ENCODE data around the gene NRXN3.
A peak's percentile ranks its signal among the peaks of the same experiment; 100 is the strongest.

Gene NRXN3

GRCh38 chr14:78240567-78240966 is 70.4 kb downstream of the NRXN3 start:
- Mint-ChIP-seq H3K36me3 (ENCODE audit: low read depth) (no peaks in the 10 kb centered on the region), H3K4me1 (ENCODE audit: low read depth) (no peaks in the 10 kb centered on the region), H3K27me3 (ENCODE audit: low read depth) (no peaks in the 10 kb centered on the region), H3K27ac (no peak overlapping the region), H3K4me3 (no peak overlapping the region), H3K9me3 (no peaks in the 10 kb centered on the region)
- DNase-seq (ENCODE audit: low spot score): no peak

DNA sequence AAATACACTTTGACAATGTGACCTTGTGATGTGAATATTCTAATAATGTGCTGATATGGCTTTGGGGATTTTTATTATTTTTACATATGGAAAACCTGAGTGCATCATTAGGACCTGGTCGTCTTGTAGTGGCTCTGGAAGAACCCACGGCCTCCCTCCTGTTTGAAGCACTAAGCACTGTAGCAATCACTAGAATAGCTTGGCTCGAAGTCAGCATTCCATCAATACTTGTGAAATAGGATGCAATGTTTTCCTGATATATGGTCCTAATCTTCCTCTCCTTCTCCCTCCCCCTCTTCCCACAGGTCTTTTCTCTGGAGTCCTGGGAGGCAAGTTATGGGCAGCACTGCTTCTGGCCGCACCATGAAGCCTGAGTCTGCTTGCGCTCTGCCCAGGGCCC is 71.9 kb downstream of the NRXN3 start:
- H3K27me3 Mint-ChIP-seq (ENCODE audit: low read depth): no peaks in the 10 kb centered on the region
- H3K9me3 Mint-ChIP-seq: no peaks in the 10 kb centered on the region
- H3K4me1 Mint-ChIP-seq (ENCODE audit: low read depth): no peaks in the 10 kb centered on the region
- H3K4me3 Mint-ChIP-seq: no peak overlapping the region
- no peak for DNase-seq (ENCODE audit: low spot score)
- H3K27ac Mint-ChIP-seq: no peak overlapping the region
- no peaks in the 10 kb centered on the region for H3K36me3 Mint-ChIP-seq (ENCODE audit: low read depth)

DNA sequence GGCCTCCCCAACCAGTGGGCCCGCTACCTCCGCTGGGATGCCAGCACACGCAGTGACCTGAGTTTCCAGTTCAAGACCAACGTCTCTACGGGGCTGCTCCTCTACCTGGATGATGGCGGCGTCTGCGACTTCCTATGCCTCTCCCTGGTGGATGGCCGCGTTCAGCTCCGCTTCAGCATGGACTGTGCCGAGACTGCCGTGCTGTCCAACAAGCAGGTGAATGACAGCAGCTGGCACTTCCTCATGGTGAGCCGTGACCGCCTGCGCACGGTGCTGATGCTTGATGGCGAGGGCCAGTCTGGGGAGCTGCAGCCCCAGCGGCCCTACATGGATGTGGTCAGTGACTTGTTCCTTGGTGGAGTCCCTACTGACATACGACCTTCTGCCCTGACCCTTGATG is 73.0 kb downstream of the NRXN3 start:
- no peaks in the 10 kb centered on the region for H3K27me3 Mint-ChIP-seq (ENCODE audit: low read depth)
- no peak overlapping the region for H3K27ac Mint-ChIP-seq
- no peak for DNase-seq (ENCODE audit: low spot score)
- H3K9me3 Mint-ChIP-seq: no peaks in the 10 kb centered on the region
- no peaks in the 10 kb centered on the region for H3K4me1 Mint-ChIP-seq (ENCODE audit: low read depth)
- no peak overlapping the region for H3K4me3 Mint-ChIP-seq
- H3K36me3 Mint-ChIP-seq (ENCODE audit: low read depth): no peaks in the 10 kb centered on the region

DNA sequence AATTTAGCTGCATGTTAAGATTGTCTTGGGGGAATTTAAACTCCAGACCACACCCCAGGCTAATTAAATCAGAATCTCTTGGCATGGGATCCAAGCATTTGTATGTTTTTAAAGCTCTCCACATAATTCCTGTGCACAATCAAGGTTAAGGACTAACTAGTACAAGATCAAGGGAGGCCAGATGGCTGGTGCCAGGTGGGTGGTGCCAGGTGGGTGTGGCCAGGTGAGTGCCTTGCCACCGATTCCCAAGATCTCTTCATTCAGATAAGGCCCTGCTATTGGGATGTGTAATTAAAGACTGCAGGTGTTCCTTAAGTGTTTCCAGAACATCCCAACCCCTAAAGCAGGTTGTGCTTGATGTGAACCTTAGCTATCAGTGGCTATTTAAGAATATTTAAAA is 75.1 kb downstream of the NRXN3 start:
- H3K36me3 Mint-ChIP-seq (ENCODE audit: low read depth): no peaks in the 10 kb centered on the region
- no peaks in the 10 kb centered on the region for H3K4me1 Mint-ChIP-seq (ENCODE audit: low read depth)
- H3K27me3 Mint-ChIP-seq (ENCODE audit: low read depth): no peaks in the 10 kb centered on the region
- no peak for DNase-seq (ENCODE audit: low spot score)
- H3K9me3 Mint-ChIP-seq: no peaks in the 10 kb centered on the region
- no peak overlapping the region for H3K27ac Mint-ChIP-seq
- H3K4me3 Mint-ChIP-seq: no peak overlapping the region

DNA sequence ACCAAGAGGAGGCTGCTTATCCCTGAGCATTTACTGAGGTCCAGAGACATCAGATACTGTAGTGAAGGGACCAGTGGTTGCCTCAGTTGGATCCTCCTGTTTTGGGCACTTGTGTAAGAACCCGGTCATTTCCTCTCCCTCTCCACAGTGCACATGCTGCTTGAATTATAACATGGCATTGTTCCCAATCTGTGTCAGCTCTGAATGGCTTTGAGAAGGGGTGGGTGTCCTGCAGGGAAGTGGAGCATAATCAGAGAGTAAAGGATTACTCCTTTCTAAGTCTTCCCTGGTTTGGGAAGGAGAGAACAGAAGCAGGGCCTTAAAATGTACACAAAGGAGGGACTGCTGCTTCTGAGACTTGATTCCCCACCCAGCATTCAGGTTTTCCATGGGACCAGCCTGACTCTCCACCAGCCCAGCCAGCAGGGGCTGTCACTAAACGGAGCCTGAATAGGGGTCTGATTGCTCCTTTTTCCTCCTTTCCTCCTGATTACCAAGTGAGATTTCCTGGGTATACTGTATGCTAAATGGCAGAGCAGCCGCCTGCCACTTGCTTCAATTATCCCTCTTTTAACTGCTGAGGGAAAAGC is 78.4 kb downstream of the NRXN3 start:
- no peak for DNase-seq (ENCODE audit: low spot score)
- no peak overlapping the region for H3K27ac Mint-ChIP-seq
- H3K4me3 Mint-ChIP-seq: no peak overlapping the region
- H3K9me3 Mint-ChIP-seq: no peaks in the 10 kb centered on the region
- no peaks in the 10 kb centered on the region for H3K27me3 Mint-ChIP-seq (ENCODE audit: low read depth)
- no peaks in the 10 kb centered on the region for H3K4me1 Mint-ChIP-seq (ENCODE audit: low read depth)
- H3K36me3 Mint-ChIP-seq (ENCODE audit: low read depth): no peaks in the 10 kb centered on the region

DNA sequence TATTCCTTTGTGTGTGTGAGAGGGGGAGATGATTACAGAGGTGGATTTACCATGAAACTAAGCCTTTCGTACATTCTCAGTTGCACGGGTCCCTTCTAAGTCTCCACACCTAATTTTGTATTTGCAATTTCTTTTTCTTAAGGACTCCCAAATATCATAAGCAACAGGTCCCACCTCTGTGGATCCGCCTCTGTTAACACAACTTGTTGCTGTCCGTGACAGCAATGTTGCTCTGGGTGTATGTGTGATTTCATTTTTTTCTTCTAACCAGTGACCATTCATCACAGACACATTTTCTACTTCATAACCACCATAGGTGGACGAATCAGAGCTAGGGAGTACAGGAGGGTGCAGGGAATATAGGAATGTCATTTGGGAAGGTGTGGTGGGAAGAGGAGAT is 81.1 kb downstream of the NRXN3 start:
- Mint-ChIP-seq H3K27me3 (ENCODE audit: low read depth) (no peaks in the 10 kb centered on the region), H3K36me3 (ENCODE audit: low read depth) (no peaks in the 10 kb centered on the region), H3K4me1 (ENCODE audit: low read depth) (peaks cover 8% of the 10 kb centered on the region), H3K9me3 (no peaks in the 10 kb centered on the region), H3K4me3 (no peak overlapping the region), H3K27ac (no peak overlapping the region)
- no peak for DNase-seq (ENCODE audit: low spot score)

DNA sequence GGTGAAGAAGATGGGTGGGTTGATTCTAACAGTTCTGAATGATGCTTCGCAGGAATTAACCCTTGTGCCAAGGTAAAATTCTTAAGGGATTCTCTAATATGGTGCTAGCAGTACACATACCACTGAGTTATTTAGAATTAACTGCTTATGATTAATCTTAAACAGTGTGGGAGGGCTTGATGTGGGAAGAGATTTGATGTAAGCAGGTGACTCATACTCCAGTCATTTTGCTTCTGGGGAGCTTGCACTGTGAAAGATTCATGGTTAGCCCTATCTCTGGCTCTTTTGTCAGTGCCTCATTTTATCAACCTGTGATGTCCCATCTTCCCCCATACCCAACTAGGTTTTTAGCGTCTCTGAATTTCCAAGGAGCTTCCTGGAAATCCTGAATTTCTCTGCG is 83.8 kb downstream of the NRXN3 start:
- H3K27ac Mint-ChIP-seq: no peak overlapping the region
- H3K9me3 Mint-ChIP-seq: no peaks in the 10 kb centered on the region
- DNase-seq (ENCODE audit: low spot score): peak; percentile 22
- peaks cover 8% of the 10 kb centered on the region for H3K4me1 Mint-ChIP-seq (ENCODE audit: low read depth)
- no peaks in the 10 kb centered on the region for H3K36me3 Mint-ChIP-seq (ENCODE audit: low read depth)
- no peak overlapping the region for H3K4me3 Mint-ChIP-seq
- H3K27me3 Mint-ChIP-seq (ENCODE audit: low read depth): no peaks in the 10 kb centered on the region

DNA sequence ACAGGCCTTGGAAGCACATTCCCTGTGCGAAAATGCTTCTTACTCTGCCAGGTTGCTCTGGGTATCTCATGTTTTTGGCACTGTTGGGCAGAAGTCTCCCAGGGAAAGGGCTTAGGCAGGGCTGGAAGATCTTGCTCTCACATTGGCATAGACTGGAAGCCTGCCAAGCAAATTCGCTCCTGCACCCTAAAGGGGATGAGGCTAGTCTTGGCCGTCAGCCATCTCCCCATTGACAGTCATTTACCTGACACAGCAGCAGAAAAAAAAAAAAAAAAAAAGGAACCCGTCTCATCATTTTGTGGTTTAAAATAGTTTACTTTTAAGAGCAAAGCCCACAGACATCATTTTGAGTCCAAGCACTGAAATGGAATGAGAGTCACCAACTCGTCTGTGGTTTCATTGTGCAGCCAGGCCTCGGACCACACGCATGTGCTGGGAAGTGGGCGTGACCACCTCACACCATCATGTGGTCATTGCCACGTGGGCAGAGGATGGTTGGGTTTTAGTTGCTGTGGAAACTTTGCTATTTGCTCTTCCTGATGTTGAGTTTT is 84.8 kb downstream of the NRXN3 start:
- H3K9me3 Mint-ChIP-seq: no peaks in the 10 kb centered on the region
- no peak overlapping the region for H3K4me3 Mint-ChIP-seq
- H3K27ac Mint-ChIP-seq: no peak overlapping the region
- peak; percentile 69 for DNase-seq (ENCODE audit: low spot score)
- no peaks in the 10 kb centered on the region for H3K27me3 Mint-ChIP-seq (ENCODE audit: low read depth)
- H3K36me3 Mint-ChIP-seq (ENCODE audit: low read depth): no peaks in the 10 kb centered on the region
- H3K4me1 Mint-ChIP-seq (ENCODE audit: low read depth): peaks cover 8% of the 10 kb centered on the region

- no peak overlapping the region for H3K4me3 Mint-ChIP-seq
Observed at GRCh38 chr14:78259831-78260230, 89.7 kb downstream of the NRXN3 start.

DNA sequence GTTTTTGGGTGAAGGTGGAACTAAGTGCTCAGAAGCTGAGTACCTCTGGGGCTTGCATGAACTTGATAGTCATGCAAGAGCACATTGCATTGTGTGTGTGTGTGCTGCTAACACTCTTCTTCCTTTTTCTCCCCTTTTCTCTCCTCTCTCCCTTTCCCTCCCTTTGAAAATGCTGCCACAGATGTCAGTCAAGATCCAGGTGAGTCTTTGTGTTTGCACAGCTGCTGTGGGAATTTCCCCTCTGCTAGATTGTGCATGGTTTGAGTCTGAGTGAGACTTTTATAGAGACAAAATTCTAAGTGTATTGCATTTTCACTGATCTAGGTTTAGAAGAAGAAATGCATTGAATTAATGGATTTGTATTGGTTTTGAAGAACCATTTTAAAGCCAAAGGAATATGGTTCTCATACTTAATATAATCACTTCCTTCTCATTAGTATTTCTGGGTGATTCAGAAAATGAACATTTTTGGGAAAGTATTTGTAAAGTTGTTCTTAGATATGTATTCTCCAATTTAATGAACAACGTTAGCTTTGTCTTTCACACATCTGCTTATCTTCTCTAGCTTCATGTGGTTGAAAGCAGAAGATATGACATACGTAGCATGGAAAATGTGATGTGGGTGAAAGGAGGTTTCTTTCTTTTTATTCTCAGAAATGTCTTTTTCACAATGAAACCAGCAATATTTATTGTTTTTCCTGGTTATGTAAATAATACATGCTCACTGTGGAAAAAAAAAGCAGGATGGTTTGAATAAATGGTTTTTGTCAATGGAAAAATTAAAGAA is 108.5 kb downstream of the NRXN3 start:
- H3K9me3 Mint-ChIP-seq: no peaks in the 10 kb centered on the region
- H3K36me3 Mint-ChIP-seq (ENCODE audit: low read depth): no peaks in the 10 kb centered on the region
- no peaks in the 10 kb centered on the region for H3K27me3 Mint-ChIP-seq (ENCODE audit: low read depth)
- no peak overlapping the region for H3K4me3 Mint-ChIP-seq
- no peak overlapping the region for H3K27ac Mint-ChIP-seq
- no peak for DNase-seq (ENCODE audit: low spot score)
- no peaks in the 10 kb centered on the region for H3K4me1 Mint-ChIP-seq (ENCODE audit: low read depth)

More at GRCh38 chr14:78259831-78260230, 89.7 kb downstream of the NRXN3 start:
- Mint-ChIP-seq H3K36me3 (ENCODE audit: low read depth) (no peaks in the 10 kb centered on the region), H3K27ac (no peak overlapping the region), H3K9me3 (no peaks in the 10 kb centered on the region), H3K27me3 (ENCODE audit: low read depth) (peaks cover 2% of the 10 kb centered on the region), H3K4me1 (ENCODE audit: low read depth) (peaks cover 8% of the 10 kb centered on the region)
- no peak for DNase-seq (ENCODE audit: low spot score)

DNA sequence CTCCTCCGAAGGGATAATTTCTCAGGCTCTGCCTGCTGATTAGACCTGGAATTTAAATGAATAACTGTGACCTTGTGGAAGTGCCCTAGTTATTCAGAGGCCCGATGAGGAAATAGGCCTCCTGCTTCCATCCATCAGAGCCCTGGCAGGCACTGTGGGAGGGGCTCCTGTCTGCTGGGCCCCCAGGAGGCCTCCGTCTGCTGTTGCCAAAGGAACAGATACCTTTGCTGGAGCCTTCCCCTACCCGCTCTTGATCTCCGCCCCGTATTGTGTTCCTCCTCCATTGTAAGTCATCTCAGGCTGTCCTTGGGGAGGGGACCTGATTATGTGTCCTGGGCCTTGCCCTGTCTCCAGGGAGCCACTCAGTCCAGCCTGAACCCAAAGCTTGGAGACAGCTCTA is 112.3 kb downstream of the NRXN3 start:
- Mint-ChIP-seq H3K27me3 (ENCODE audit: low read depth) (no peaks in the 10 kb centered on the region), H3K4me3 (no peak overlapping the region), H3K27ac (no peak overlapping the region), H3K9me3 (no peaks in the 10 kb centered on the region), H3K36me3 (ENCODE audit: low read depth) (no peaks in the 10 kb centered on the region), H3K4me1 (ENCODE audit: low read depth) (no peaks in the 10 kb centered on the region)
- DNase-seq (ENCODE audit: low spot score): no peak

- H3K27ac Mint-ChIP-seq: no peak overlapping the region
- no peak for DNase-seq (ENCODE audit: low spot score)
- no peaks in the 10 kb centered on the region for H3K27me3 Mint-ChIP-seq (ENCODE audit: low read depth)
- no peaks in the 10 kb centered on the region for H3K9me3 Mint-ChIP-seq
- H3K4me3 Mint-ChIP-seq: no peak overlapping the region
- no peaks in the 10 kb centered on the region for H3K36me3 Mint-ChIP-seq (ENCODE audit: low read depth)
- H3K4me1 Mint-ChIP-seq (ENCODE audit: low read depth): no peaks in the 10 kb centered on the region
Observed at GRCh38 chr14:78286210-78286609, 116.0 kb downstream of the NRXN3 start.

GRCh38 chr14:78292003-78292402 is 121.8 kb downstream of the NRXN3 start:
- no peak overlapping the region for H3K27ac Mint-ChIP-seq
- DNase-seq (ENCODE audit: low spot score): no peak
- H3K9me3 Mint-ChIP-seq: no peaks in the 10 kb centered on the region
- no peaks in the 10 kb centered on the region for H3K27me3 Mint-ChIP-seq (ENCODE audit: low read depth)
- no peak overlapping the region for H3K4me3 Mint-ChIP-seq
- no peaks in the 10 kb centered on the region for H3K4me1 Mint-ChIP-seq (ENCODE audit: low read depth)
- H3K36me3 Mint-ChIP-seq (ENCODE audit: low read depth): no peaks in the 10 kb centered on the region

DNA sequence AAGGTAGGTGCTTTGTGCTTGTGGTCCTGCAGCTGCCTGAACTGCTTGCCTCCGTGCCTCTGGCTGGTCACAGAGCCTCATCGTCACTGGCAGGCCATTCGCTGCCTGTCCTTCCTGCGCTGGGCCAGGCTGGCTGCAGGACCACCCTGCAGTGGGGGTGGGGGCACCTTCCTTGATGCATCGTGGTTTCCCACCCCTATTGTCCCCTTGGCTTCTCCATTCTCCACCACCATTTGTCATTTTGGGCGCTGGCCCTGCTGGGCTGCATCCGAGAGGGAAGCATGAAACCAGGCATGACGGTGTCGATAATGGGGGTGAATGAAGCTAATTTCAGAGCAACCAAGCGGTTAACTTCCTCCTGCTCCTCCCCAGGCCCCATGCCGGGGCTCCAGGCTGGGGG is 127.7 kb downstream of the NRXN3 start:
- Mint-ChIP-seq H3K9me3 (no peaks in the 10 kb centered on the region), H3K36me3 (ENCODE audit: low read depth) (no peaks in the 10 kb centered on the region), H3K4me3 (no peak overlapping the region), H3K27ac (no peak overlapping the region), H3K27me3 (ENCODE audit: low read depth) (no peaks in the 10 kb centered on the region), H3K4me1 (ENCODE audit: low read depth) (no peaks in the 10 kb centered on the region)
- no peak for DNase-seq (ENCODE audit: low spot score)
